HG03108 (cell line): ENCODE data around the gene LHFPL3.
"Not testable (repeated sequence)": the region's sequence is repeated elsewhere in the genome, so short reads cannot be mapped to it uniquely, and the experiment has no call there.

Source experiments
- ATAC-seq: cut with Tn5 transposase; IDR thresholded peaks from one replicate; pipeline ENCODE4 v1.9.1; 2021; ENCODE audit warnings: moderate library complexity; ENCODE audit not compliant: unreplicated experiment

The LHFPL3 gene

DNA sequence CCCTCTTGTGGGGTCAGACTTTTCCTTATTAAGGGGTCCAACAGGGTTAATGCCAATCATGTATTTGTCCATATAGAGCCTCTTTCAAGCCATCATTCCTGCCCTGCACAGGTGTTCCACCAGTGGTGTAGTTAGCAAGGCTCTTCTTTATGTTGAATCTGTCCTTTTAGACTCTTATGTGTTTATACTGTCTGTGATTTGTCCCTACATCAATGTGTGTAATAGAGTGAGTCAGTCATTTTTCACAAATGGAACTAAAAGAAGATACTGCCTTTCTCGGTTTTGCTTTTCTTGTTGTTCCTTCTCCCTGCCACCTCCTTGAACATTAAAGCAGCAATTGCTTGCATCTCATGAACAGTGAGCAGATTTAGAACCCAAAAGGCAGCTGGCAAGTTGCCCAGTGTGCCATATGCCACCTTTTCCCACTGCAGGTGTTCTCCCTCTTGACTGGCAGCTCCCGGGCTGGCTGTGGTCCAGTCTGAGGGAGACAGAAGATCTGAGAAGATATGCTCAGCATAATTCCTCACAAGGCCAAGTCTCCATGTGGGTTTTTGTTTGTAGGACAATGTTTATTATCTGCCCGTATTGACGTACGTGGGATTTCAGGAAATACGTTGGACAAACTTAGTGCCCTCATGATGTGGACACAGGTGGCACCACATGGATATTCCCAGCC lies 154.1 kb downstream of the LHFPL3 start:
- ATAC-seq, result no peak

DNA sequence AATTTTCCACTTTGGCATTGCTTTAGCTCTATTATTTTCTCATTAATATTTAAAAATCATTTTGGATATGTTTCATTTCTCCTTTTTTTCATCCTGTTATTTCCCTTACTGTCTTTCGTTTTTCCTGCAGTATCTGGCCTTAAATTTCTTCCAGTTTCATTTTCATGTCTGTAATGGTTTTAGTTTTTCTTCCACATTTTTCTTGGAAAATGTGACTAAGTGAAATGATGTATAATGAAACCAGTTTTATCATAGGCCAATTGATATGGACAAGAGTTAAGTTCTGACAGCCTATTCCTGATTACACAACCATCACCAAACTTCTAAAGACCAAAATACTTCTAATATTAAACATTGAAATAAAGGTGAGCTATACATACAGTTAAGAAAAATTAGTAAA lies 158.5 kb downstream of the LHFPL3 start:
- ATAC-seq, result no peak

DNA sequence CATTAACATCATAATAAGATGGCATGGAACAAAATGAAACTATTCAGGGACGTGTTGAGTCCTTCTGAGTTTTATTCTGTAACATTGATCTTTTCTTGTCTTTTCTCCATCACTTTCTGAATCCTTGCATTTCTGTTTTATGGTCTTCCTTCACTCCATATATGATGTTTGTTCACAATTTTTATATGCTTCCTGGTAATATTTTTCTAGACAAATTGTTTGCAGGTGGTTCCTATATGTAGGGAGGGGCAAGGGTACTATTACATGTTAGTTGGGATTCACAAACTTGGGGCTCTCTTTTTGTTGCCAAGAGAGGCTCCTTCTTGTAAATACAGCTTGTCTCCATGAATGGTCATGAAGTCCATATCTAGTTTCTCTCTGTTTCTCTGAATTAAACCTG lies 159.2 kb downstream of the LHFPL3 start:
- ATAC-seq, result no peak

DNA sequence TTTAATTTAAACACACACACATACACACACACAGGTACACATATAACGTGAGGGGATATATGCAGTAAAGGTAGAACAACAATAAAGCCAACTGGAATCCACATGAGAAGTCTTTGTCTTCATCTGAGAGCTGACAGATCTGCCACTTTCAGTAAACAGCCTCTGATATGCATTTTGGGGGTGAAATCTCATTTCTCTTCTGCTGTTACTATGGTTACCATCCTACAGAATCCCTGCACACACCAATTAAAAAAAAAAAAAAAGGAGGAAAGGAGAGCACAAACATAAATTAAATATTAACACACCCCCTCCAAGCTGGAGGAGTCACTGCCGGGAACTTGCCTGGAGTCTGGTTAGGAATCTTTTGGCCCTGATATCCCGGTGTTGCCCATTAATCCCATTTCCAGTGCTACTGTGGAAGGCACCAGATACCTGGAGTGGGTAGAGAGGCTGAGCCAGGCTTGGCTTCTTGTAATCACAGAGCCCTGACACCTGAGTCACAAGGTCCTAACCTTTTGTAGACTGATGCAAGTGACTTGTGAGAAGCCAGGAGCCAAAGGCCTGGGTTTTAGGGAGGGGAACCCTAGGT lies 169.1 kb downstream of the LHFPL3 start:
- no peak for ATAC-seq

DNA sequence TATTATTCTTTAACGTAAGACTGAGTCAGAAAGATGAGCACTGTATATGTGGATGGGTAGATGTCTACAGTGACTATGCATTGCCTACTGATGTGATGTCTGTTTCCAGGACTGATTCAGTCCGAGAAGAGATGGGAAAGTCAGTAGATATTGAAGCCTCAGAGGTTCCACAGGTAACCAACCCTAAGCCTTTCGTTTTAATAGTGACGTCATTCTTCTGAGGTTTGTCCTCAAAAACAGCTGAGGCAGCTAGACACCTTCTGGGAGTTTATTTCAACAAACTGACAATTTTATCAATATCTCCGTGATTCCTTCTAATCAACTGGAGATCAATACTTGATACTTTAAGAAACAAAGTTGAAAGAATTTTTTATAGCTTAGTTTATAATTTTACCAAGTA lies 171.6 kb downstream of the LHFPL3 start:
- ATAC-seq, result no peak

DNA sequence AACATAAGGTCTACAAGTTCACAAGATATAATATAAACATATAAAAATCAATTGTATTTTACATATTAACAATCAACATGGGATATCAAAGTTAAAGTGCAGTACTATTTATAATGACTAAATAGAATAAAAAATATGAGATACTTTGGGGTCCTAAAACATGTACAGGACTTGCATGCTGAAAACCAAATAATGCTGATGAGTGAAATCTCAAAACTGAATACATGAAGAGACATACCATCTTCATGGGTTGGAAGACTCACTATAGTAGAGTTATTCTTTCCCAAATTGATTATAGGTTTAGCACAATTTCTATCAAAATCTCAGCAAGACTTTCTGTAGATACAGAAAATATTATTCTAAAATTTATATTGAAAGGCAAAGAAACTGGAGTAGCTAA lies 181.5 kb downstream of the LHFPL3 start:
- ATAC-seq, result no peak

DNA sequence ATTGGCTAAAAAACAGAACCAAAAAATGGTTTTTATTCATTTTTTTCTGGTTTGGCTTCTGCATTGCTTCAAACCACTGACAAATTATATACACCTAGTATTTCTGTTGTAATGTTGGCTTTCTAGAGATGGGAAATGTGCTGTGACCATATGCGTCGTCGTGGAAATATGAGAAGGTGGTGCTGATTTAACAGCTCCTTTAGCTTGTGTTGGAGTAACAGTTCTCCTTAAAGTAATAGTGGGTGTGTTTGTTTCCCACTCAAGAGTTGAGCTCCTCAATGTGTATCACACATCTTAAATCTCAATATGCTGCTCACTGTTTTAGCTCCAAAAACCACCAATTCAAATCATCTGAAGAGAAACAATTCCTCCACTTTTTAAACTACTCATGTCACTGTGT lies 196.4 kb downstream of the LHFPL3 start:
- no peak for ATAC-seq

DNA sequence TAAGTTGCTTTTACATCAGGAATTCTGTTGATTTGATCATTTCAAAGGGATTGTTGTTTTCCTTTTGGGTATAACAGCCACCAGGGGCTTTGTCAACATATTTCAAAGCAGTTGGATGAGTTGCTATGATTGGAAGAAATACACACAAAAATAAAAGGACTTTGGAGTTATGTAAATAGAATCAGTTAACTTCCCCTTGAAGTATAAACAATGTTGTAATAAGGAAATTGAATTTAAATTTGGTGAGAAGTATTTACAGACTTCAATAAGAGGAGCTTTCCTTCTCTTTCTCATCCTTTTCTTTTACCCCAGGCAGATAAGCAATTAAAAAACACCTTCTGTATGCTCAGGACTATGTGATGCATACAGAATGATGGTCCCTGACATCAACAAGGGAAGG lies 199.7 kb downstream of the LHFPL3 start:
- no peak for ATAC-seq

DNA sequence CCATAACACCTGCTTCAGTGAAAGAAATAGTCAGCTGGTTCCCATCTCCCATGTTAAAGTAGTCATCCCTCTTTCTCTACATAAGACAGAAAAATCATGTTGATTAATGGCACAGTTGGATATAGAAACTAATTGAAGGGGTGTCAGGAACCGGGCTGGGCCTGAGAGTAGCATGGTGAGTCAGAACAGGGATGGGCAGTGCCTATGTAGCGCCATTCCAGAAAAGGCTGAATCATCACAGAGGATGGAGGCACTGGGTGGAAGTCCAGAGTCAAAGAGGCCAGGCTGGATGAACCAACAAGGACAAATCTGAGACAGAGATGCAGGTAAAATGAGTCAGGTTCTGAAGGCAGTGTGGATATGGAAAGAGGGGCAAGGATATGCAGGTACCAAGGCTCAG lies 201.2 kb downstream of the LHFPL3 start:
- no peak for ATAC-seq

DNA sequence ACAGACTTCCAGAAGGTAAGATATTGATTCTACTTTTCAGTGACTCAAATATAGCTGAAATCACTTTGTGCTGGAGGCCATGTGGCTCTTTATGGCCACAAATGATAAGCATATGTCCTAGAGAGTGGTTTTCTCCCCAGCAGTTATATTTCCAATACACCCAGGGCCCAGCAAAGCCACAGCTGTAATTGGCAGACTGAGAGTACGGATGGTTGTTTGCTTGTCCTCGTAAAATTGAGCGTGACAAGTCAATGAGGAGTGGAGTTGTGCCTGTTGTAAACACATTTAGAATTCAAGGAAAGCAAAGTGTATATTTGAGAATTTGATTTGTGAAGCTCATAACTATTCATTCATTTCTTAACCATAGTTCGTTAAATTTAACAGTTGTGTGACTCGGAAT lies 201.8 kb downstream of the LHFPL3 start:
- no peak for ATAC-seq

DNA sequence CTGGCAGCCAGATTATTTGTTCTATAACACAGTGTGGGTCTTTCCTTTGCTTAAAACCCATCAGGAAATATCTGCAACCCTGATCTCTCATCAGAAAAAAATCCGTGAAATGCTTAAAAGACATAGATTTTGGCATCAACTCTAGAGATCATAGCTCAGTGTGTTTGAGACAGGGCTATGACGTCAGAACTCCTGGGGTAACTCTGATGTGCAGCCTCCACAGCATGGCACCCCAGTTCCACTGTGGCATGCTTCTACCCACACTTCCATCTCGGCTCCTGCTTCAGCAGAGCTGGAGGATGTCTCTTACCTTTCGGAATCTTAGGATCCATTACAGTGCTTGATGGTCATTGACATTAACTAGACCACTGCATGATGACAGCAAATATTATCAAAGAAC lies 205.7 kb downstream of the LHFPL3 start:
- no peak for ATAC-seq

DNA sequence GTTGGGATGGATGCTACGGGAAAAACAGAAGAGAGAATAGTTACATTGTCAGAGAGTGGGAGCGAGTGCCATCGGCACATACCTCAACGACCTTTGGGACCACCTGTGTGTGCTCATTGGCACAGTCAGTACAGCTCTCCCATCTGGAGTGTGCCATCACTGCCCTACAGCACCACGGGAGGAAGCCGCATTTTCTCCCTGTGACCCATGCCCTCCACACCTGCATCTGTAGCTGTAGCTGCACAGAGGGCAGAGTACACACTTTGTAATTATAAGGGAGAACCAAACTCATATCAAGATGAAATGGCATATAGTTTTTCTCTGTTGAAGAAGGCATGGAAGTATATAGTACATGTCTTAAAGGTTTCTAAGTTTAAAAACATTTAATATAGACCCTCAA lies 207.4 kb downstream of the LHFPL3 start:
- no peak for ATAC-seq

DNA sequence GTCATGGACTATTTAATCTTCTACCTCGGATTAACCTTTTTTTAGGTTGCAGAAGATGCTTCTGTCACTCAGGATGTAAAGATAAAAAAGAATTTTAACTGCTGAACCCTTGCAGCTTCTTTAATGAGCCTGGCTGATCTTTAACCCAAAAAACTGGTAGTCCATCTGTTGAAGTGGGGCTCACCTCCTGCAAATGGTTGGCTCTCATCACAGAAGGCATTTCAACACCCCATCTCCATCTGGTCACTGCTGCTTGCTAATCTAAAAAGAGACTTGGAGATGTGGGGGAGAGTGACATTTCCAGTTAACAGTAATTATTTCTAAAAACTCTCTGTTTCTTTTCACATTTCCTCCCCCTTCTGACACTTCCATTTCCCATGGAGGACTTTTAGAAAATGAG lies 208.6 kb downstream of the LHFPL3 start:
- no peak for ATAC-seq

DNA sequence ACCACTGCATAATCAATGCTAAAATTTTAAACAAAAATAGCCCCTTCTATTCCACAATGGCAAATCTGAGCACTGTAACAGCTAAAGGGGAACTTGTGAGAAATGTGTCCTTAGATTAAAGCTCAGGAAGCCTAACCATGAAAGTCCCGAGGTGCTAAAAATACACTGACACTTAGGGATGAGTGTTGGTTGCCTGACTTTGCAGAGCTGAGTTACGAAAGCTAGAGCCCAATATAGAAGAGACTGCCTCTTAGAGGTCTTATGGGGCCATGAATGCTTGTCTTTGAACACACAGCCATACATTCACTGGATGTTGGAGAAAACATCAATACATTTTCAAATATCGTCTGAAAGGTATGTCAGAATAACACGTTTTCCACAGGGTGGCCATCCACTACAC lies 209.7 kb downstream of the LHFPL3 start:
- ATAC-seq, result no peak

DNA sequence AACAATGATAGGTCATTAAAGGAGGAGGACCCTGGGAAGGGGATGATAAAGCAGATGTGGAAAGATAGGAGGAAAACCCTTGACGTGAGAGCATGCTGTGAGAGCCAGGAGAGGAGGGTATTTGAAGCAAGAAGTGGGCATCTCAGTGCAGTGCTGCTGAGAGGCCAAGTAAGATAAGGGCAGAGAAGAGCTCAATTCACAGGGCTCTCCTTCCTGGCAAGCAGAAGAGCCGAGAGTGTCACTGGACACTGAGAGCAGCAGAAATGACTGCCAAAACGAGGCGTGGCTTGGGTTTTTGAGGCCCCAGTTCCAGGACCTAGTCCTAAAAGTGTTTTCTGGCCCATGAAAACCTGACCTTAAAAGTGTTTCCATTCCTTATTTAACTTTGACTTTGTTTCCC lies 213.5 kb downstream of the LHFPL3 start:
- ATAC-seq, result no peak

DNA sequence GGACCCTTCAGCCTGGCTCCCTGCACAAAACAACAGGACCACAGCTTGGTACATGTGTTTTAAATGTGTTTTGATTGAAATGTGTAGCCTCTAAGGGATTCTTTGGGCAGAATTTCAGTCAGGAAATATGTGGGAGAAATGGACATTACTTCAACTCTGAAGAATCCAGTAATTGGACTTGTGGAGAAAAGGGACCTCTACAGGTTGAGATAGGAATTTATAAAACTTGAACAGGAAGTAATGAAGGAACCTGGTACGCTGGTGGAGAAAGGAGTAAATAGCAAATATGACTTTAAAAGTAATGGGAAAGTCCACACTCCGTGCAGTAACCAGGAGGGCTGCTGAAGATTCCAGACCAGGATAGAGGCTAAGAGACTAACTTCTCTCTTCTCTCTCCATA lies 220.5 kb downstream of the LHFPL3 start:
- no peak for ATAC-seq

DNA sequence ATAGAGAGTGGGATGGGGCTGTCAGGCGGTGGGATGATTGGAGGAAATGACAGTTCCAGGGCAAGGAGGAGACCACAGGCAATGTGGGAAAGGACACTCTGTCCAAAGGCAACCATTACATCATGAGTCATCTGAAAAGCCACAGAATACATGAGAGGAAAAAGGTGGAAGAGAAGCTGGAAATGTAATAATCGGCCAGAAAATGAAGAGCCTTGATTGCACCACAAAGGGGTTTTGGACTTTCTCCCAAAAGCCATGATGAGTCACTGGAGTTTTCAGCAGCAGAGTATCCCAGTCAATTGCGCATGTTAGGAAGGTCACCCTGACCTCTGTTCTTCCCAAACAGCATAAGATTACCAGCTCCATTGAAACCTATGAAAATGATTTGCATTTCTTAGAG lies 222.0 kb downstream of the LHFPL3 start:
- no peak for ATAC-seq

DNA sequence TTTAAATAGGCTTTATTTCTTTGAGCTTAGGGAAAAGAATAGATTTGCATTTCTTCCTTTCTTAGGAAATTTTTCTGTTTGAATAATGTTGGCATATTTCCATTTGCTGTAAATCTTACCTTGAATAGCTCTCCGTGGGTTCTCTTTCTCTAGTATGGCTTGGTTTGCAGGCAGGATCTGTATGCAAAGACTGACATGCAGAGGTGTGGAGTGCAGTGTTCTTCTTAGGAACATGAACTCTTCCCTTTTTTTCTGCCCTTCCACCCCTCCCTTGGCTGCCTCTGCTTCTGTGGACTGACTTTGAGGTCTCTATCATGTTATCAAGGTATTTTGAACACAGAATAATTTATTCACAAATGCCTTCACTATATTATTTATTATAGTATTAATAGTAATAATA lies 222.8 kb downstream of the LHFPL3 start:
- no peak for ATAC-seq

DNA sequence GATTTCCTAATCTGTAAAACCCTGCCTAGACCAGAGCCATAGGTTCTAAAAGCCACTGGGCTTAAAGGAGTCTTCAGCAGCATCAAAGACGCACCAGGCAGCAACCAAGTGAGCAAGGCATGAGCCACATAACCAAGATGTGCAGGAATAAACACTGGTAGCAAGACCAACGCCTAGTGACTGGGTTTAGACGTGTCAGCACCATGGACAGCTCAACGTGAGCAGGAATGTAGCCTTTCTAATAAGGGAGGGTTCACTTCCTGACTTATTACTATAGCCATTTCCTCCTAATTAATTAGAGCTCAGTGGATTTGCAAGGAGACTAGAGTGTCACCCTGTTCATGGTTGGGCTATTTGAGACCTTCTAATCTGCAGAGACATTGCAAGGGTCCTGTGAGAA lies 223.7 kb downstream of the LHFPL3 start:
- no peak for ATAC-seq

DNA sequence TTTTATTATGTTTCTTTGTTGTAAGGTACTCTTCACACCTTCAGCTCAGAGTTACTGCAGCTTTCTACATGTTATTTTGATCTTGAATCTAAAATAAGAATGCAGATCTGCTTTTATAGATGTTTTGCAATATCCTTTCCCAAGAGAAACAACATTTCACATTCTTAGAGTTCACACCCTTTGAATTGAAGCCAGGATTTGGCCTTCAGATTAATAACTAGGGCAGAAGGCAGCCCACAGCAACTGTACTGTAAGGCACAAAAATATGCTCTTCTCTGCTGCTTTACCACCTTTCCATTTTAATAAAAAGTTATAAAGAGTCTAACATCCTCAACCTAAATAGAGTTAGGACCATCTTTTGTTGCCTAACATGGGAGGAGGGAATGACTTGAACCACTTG lies 224.7 kb downstream of the LHFPL3 start:
- no peak for ATAC-seq

DNA sequence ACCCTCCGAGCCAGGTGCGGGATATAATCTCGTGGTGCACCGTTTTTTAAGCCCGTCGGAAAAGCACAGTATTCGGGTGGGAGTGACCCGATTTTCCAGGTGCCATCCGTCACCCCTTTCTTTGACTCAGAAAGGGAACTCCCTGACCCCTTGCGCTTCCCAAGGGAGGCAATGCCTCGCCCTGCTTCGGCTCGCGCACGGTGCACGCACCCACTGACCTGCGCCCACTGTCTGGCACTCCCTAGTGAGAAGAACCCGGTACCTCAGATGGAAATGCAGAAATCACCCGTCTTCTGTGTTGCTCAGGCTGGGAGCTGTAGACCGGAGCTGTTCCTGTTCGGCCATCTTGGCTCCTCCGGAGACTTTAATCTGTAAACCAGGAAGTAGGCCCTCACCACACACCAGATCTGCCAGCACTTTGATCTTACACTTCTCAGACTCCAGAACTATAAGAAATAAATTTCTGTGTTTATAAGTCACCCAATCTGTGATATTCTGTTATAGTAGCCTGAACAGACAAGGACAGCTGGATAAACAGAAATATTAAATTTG lies 235.0 kb downstream of the LHFPL3 start:
- ATAC-seq, result not testable (repeated sequence)

DNA sequence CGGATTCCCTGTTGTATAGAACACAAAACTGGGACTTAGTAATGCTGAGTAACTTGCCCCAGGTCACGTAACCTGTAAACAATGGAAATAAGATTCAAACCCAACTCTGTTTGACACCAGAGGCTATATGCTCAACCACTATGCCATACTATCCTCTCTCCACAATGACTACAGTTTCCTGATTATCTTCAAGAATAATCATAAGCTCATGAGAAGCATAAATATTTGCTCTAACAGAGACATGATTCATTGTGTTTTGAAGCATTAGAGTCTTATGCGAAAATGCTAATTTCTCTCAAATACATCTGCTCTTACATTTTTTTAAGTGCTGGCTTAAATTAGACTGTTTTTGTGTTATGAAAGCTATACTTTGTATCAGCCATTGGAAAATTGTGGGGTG lies 241.3 kb downstream of the LHFPL3 start:
- no peak for ATAC-seq

DNA sequence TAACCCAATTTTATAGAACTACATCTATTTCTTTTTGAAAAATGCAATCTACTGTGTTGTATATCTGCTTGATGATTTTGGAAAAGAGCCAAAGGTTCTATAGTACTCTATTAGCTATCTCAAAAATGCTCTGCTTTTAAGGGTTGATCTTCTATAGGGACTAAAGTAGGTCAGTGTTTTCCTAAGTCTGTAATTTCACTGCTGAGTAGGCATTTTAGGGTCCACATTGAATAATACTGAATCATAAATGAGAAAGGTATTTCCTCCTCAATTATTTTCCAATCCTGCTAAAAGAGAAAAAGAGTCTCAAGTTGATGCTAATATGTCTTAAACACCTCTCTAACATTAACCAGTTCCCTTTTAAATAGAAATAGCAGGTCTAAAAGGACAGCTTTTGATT lies 244.2 kb downstream of the LHFPL3 start:
- ATAC-seq, result no peak
